Calu3 (cell line): Measurements from ENCODE around the gene LRRC27. TPM values are rescaled to one million over a fixed set of nuclear protein-coding genes. Genes with fewer than 3 reads are reported as not detected.

Experiments used
- BruUV-seq: library from RNA; stranded (reverse); fragments of 400-500 nt; replicated peaks from 2 replicates; lab custom pipeline; 2021; lab: Mats Ljungman, UMichigan
- CTCF ChIA-PET: fragments of 300-600 bp; sonication (Branson Sonifier 250); formaldehyde crosslinking; loops from one replicate; lab custom pipeline; 2022; ENCODE audit warnings: antibody characterized with exemption; lab: Charles Lee
- DNase-seq: peaks from one replicate; pipeline ENCODE4 v3.0.0; 2022
- H3K27ac Mint-ChIP-seq: one replicate; pipeline ENCODE4 v1.8.0; 2022; ENCODE audit warnings: mixed read lengths; ENCODE audit not compliant: unreplicated experiment
- H3K27me3 Mint-ChIP-seq: one replicate; pipeline ENCODE4 v1.8.0; 2022; ENCODE audit warnings: mixed read lengths; ENCODE audit not compliant: unreplicated experiment
- H3K36me3 Mint-ChIP-seq: one replicate; pipeline ENCODE4 v1.8.0; 2022; ENCODE audit warnings: mild to moderate bottlenecking, moderate library complexity, mixed read lengths; ENCODE audit not compliant: insufficient read depth, unreplicated experiment
- H3K4me1 Mint-ChIP-seq: one replicate; pipeline ENCODE4 v1.8.0; 2022; ENCODE audit warnings: mild to moderate bottlenecking, low read depth, mixed read lengths; ENCODE audit not compliant: unreplicated experiment
- H3K4me3 Mint-ChIP-seq: one replicate; pipeline ENCODE4 v1.8.0; 2022; ENCODE audit warnings: mild to moderate bottlenecking, low read depth, moderate library complexity, mixed read lengths; ENCODE audit not compliant: unreplicated experiment
- H3K9me3 Mint-ChIP-seq: one replicate; pipeline ENCODE4 v1.8.0; 2022; ENCODE audit warnings: low read depth, mixed read lengths; ENCODE audit not compliant: unreplicated experiment
- CTCF ChIP-seq: fragments of 200-600 bp; IDR thresholded peaks from one replicate; pipeline ENCODE4 v1.8.0; 2022; ENCODE audit warnings: antibody characterized with exemption; ENCODE audit not compliant: unreplicated experiment
- intact Hi-C: fragments of 100-400 bp; cut with micrococcal nuclease; formaldehyde crosslinking; loops from one replicate; pipeline ENCODE4 v1.10.0; 2022; ENCODE audit not compliant: unreplicated experiment
- total RNA-seq: library from RNA; stranded (reverse); gene quantifications from 2 replicates; pipeline ENCODE4 v1.2.3, GENCODE V29; 2022

Gene LRRC27
- total RNA-seq, 1 experiment from 2014 or later, result 4.6 TPM

GRCh38 chr10:132368391-132368790 is 36.4 kb downstream of the LRRC27 start:
- Mint-ChIP-seq H3K4me3 (no peak overlapping the region), H3K27me3 (no peaks in the 10 kb centered on the region), H3K4me1 (no peaks in the 10 kb centered on the region), H3K36me3 (no peaks in the 10 kb centered on the region), H3K27ac (no peak overlapping the region), H3K9me3 (no peaks in the 10 kb centered on the region)
- TF ChIP-seq CTCF, result no peak
- no peak for DNase-seq
- no TSS peak for BruUV-seq
- CTCF ChIA-PET, result no interaction called here
- intact Hi-C loops, result no loop called here

- intact Hi-C loops, result no loop called here
- BruUV-seq, result no TSS peak
- no peaks in the 10 kb centered on the region for H3K27me3 Mint-ChIP-seq
- DNase-seq, result no peak
- H3K4me3 Mint-ChIP-seq, result no peak overlapping the region
- no peaks in the 10 kb centered on the region for H3K9me3 Mint-ChIP-seq
- no peak overlapping the region for H3K27ac Mint-ChIP-seq
- no peak for TF ChIP-seq CTCF
- no peaks in the 10 kb centered on the region for H3K36me3 Mint-ChIP-seq
- H3K4me1 Mint-ChIP-seq, result no peaks in the 10 kb centered on the region
- CTCF ChIA-PET, result no interaction called here
Observed at GRCh38 chr10:132368881-132369635, 37.1 kb downstream of the LRRC27 start.

DNA sequence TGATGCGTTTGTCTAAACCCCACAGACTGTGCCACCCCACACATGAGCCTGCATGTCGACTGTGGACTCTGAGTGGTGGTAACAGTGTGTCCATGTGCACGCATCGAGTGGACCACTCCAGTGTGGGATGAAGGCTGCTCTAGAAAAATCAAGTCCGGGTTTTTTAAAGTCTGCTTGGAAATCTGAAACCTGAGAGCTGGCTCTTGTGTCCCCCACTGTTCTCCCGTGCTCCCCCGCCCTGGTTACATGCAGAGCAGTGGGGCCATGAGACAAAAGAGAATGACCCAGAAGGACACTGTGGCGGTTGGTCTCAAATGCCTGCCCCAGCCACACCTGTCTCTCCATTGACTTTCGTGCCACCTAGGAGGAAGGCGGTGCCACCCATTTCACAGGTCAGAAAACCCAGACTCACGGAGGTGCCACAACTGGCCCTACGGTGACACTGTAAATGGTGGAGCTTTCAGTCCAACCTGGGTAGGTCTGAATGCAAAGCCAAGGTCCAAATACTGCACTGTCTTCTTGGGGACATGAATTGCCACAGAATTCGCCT is 37.7 kb downstream of the LRRC27 start:
- BruUV-seq, result no TSS peak
- DNase-seq, result no peak
- no peaks in the 10 kb centered on the region for H3K27me3 Mint-ChIP-seq
- intact Hi-C loops, result no loop called here
- no peak for TF ChIP-seq CTCF
- no peaks in the 10 kb centered on the region for H3K4me1 Mint-ChIP-seq
- no peaks in the 10 kb centered on the region for H3K9me3 Mint-ChIP-seq
- CTCF ChIA-PET, result no interaction called here
- no peak overlapping the region for H3K4me3 Mint-ChIP-seq
- no peak overlapping the region for H3K27ac Mint-ChIP-seq
- no peaks in the 10 kb centered on the region for H3K36me3 Mint-ChIP-seq

- Mint-ChIP-seq H3K4me3 (no peak overlapping the region), H3K4me1 (no peaks in the 10 kb centered on the region), H3K27me3 (no peaks in the 10 kb centered on the region), H3K36me3 (no peaks in the 10 kb centered on the region), H3K27ac (no peak overlapping the region), H3K9me3 (no peaks in the 10 kb centered on the region)
- no peak for TF ChIP-seq CTCF
- no peak for DNase-seq
- CTCF ChIA-PET, result no interaction called here
- intact Hi-C loops, result no loop called here
- no TSS peak for BruUV-seq
Observed at GRCh38 chr10:132370426-132371340, 38.7 kb downstream of the LRRC27 start.
